NOMO-1 (cell line): Measurements from ENCODE around the gene PTPRN2.
"Not testable (repeated sequence)": the region's sequence is repeated elsewhere in the genome, so short reads cannot be mapped to it uniquely, and the experiment has no call there.

Source experiments
- DNase-seq, 2 experiments: peaks; one replicate each; lab custom pipeline; 2025; ENCODE audit not compliant: unreplicated experiment in 2 of 2; lab: John Stamatoyannopoulos, UW

The PTPRN2 gene

DNA sequence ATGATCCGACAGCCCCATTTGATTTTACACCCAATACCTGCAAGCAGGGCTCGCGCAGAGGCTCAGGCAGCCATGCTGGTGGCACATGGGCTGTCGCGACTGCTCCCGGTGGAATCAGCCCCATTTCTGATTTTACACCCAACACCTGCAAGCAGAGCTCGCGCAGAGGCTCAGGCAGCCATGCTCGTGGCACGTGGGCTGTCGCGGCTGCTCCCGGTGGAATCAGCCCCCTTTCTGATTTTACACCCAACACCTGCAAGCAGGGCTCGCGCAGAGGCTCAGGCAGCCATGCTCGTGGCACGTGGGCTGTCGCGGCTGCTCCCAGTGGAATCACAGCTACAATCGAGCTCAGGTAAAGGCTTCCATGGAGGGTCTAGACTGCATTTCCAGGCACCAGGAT lies 244.1 kb downstream of the PTPRN2 start:
- no peak for DNase-seq

DNA sequence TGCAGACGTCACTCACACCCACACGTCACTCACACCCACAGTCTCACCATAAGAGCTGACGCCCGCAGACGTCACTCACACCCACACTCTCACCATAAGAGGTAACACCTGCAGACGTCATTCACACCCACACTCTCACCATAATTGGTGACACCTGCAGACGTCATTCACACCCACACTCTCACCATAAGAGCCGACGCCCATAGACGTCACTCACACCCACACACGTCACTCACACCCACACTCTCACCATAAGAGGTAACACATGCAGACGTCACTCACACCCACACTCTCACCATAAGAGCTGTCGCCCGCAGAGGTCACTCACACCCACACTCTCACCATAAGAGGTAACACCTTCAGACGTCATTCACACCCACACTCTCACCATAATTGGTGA lies 246.5 kb downstream of the PTPRN2 start:
- not testable (repeated sequence) for DNase-seq

DNA sequence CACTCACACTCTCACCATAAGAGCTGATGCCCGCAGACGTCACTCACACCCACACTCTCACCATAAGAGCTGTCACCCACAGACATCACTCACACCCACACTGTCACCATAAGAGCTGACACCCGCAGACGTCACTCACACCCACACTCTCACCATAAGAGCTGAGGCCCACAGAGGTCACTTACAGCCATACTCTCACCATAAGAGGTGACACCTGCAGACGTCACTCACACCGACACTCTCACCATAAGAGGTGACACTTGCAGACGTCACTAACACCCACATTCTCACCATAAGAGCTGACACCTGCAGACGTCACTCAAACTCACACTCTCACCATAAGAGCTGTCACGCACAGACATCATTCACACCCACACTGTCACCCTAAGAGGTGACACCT lies 250.7 kb downstream of the PTPRN2 start:
- not testable (repeated sequence) for DNase-seq

DNA sequence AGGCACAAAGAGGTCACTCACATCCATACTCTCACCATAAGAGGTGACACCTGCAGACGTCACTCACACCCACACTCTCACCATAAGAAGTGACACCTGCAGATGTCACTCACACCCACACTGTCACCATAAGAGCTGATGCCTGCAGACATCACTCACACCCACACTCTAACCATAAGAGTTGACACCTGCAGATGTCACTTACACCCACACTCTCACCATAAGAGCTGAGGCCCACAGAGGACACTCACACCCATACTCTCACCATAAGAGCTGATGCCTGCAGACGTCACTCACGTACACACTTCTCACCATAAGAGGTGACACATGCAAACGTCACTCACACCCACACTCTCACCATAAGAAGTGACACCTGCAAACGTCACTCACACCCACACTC lies 255.1 kb downstream of the PTPRN2 start:
- DNase-seq = not testable (repeated sequence)

DNA sequence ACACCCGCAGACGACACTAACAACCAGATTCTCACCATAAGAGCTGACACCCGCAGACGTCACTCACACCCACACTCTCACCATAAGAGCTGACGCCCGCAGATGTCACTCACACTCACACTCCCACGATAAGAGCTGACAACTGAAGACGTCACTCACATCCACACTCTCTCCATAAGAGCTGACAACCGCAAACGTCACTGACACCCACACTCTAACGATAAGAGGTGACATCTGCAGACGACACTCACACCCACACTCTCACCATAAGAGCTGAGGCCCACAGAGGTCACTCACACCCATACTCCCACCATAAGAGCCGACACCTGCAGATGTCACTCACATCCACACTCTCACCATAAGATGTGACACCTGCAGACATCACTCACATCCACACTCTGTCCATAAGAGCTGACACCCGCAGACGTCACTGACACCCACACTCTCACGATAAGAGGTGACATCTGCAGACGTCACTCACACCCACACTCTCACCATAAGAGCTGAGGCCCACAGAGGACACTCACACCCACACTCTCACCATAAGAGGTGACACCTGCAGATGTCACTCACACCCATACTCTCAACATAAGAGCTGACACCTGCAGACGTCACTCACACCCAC lies 255.7 kb downstream of the PTPRN2 start:
- not testable (repeated sequence) for DNase-seq

DNA sequence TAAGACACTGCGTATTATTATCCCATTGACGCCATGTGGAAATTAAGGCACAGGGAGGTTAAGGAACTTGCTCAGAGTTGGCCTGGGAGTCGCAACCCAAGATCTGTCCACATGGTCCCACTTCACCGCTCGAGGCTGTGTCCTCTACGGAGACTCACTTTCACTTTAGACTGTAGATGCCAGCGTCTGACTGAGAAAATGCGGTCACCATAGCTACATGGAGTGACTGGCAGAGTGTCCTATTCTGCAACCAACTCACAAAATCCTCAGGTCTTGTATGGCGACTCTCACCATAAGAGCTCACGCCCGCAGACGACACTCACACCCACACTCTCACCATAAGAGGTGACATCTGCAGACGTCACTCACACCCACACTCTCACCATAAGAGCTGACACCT lies 257.9 kb downstream of the PTPRN2 start:
- no peak for DNase-seq

DNA sequence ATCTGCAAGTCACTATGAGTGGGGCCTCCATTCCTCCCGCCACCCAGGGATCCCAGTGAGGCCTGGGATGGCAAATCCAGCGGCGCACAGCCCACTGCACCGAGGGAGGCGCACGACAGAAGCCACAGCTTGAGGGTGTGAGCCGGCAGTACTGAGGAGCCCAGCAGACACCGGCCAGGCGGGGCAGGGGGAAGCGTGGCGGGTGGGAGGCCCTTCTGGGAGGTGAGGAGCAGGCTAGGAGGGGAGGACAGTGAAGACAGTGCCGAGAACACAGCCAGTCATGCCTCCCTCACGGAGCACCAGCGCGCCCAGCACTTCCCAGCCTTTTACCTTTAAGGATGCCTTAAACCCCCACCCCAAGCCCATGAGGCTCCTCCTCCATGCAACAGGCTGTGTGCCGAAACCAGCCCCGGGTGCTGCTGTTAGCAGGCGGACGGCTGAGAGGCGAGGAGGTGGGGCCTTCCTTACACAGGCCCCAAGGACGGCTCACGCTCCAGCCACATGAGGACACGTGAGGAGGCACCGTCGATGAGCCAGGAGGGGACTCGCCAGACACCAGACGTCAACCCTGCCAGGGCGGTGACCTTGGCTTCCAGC lies 258.5 kb downstream of the PTPRN2 start:
- DNase-seq = no peak

DNA sequence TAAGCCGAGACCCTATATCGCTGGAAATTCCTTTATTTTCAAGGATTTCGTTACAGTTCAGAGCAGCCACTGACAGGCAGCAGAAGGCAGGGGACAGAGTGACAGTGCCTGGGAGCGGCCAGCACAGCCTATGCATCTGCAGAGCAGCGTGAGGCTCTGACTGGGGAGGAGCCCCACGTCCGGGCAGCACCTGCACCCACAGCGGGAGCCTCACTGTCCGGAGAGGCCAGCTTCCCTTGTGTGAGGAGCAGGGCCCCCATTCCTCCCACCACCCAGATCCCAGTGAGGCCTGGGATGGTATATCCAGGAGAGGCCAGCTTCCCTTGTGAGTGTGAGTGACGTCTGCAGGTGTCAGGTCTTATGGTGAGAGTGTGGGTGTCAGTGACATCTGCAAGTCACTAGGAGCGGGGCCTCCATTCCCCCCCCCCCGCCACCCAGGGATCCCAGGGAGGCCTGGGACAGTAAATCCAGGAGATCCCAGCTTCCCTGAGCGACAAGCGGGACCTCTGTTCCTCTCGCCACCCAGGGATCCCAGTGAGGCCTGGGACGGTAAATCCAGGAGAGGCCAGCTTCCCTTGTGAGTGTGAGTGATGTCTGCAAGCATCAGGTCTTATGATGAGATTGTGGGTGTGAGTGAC lies 259.1 kb downstream of the PTPRN2 start:
- no peak for DNase-seq

DNA sequence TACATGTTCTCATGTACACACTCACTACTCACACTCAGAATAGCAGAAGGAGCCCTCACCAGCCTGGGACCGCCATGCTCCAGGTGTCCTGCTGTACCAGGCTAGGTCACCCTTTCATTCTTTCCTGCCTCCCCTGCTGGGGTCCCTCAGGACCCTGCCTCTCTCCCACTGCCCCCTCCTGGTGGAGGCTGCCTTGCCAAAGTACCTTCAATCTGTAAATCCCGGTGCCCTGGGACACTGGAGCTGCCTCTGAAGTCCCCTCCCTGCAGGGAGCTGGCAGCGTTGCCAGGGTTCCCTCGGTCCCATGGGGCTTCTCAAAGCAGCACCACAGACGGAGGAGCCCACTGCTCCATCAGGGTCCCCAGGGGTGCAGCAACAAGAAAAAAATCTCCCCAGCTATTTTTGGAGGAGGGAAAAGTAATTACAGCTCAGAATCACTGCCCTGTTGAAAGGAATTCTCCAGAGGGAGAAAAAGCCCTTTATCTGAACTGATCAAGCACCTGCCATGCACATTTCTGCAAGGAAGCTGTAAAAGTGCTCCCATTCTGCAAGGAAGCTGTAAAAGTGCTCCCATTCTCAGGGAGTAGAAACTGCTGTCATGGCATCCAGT lies 259.9 kb downstream of the PTPRN2 start:
- DNase-seq = no peak

DNA sequence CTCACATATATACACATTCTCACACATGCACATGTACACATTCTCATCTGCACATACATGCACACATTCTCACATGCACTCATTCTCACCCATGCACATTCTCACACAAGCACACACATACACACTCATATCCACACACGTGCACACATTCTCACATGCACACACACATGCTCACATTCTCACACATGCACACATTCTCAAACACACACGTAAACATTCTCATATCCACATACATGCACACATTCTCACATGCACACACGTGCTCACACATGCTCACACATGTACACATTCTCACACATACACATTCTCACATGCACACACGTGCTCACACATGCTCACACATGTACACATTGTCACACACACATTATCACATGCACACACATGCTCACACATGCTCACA lies 260.6 kb downstream of the PTPRN2 start:
- DNase-seq = no peak

DNA sequence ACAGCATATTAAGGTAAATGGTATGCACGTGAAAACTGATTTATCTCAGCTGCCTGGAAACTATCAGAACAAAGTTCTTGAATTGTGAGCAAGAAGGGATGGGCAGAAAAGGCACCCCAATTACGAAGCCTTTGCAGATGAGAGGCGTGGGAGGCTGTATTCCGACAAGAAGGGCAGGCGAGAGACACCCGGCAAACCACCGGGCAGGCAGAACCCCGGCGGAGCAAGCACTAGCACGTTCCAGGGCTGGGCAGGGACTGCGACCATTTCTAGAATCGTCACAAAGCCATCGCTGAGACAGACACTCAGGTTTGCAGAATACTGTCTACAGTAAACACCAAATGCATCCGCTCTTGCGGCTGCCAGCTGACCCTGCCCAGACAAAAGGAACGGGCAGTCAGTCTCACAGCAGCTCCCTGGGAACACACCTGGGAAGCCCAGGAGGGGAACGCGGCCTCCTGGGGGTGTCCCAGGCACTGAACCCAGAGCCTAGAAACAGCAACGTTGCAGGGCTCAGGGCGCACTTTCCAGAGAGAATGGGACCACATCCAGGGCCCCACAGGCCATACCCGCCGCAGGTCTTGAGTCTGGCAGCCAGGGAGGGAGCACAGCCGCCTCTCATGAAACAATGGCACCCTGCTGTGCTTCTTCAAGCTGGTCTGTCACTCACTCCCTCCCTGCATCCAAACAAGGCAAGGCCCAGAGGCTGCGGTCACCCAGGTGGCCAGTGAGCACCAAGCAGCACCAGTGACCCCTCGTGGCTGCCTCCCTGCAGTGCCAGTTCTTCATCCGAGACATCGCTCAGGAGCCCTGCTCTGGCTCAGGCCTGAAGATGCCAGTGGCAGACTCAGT lies 261.9 kb downstream of the PTPRN2 start:
- DNase-seq = no peak

DNA sequence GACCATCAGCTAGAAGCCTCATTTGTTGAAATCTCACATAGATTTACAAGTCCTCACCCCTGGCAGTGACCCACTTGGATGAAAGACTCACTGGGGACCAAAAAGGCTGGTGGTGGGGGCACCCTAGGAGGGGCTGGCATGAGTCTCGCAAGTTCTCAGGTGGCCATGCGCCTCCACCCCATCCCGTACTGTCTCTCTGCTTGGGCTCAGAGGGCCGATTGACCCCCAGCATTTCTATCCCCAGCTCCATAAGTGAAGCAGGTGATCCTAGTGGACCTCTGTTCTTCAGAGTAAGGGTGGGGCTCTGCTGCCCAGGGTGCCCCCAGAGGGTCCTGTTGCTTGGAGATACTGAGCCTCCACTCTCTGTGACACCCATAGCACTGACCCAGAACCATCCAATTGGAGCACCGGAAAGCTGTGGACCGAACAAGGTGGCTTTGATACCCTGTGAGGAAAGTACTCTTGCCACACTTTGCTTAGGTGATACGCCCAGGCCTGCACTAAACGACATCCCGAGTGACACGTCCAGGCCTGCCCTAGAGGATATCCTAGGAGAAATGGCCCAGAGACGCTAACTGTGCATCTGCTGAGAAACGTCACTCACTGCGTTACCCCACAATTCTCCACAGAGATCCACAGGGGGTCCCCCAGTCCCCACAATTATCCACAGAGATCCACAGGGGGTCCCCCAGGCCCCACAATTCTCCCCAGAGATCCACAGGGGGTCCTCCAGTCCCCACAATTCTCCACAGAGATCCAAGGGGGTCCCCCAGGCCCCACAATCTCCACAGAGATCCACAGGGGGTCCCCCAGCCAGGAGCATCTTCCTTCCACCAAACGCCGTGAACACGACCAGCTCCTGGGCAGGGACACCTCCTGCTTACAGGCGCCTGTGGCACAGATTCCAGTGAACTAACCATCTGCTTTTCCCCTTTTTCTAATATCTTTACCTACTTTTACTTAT lies 262.9 kb downstream of the PTPRN2 start:
- DNase-seq = no peak

DNA sequence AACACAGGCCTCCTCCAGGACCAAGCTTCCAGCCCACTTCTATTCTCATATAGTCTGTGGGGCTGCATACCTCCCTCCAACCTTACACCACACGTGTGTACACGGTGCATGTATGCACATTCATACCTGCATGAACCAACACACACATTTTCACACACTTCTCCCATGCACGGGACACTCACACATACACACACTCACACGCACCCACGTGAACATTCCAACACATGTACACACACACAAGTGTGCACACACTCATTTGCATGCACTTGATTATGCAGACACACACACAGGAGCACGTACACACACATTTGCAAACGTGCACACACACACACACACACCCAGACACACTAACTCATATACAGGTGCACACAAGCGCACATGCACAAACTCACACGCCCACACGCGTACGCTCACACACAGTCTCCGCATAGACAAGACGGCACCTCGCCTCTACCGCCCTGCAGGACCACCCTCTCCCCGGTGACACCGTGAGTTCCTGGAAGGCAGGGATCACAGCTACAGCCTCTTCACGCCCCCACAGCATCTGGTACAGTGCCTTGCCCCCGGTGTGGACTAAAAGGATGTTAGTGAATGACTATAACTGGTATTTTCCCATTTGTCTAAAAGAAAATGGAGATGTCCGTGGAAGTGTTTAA lies 263.8 kb downstream of the PTPRN2 start:
- DNase-seq = no peak

DNA sequence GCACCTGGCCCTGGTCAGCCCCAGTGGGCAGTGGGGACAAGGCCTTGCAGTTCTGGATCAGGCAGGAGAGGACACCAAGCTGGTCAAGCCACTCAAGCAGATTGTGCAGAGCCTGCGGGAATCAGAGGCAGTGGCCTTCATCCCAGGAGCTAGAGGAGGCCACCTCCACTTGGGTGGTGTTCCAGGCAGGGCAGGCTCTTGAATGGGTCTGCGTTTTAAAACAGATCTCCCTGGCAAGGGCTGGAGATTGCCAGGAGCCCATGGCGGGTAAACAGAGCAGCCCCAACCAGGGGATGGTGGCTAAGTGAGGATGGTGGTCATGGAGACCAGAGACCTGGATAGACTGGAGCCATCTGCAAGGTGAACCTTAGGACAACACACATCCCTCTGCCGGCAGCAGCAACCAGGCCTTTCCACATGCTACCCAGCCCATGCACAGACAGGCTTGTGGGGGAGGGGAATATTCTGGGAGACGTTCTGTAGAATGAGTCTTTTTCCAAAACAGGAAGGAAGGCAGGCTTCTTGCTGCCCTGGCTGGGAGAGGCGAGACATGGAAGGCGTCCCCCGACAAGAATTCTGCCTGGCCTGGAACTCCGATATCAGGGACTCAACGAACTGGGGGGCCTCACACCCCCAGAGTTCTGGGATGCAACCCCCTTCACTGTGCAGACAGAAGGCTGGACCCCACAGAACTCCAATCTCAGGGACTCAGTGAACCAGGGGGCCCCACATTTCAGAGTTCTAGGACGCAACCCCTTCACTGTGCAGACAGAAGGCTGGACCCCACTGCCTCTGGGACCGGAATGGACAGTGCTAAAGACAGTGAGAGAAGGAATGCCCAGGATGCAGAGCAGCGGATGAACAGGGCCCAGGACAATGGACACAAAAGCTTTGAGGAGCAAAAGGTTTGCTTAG lies 264.8 kb downstream of the PTPRN2 start:
- no peak for DNase-seq

DNA sequence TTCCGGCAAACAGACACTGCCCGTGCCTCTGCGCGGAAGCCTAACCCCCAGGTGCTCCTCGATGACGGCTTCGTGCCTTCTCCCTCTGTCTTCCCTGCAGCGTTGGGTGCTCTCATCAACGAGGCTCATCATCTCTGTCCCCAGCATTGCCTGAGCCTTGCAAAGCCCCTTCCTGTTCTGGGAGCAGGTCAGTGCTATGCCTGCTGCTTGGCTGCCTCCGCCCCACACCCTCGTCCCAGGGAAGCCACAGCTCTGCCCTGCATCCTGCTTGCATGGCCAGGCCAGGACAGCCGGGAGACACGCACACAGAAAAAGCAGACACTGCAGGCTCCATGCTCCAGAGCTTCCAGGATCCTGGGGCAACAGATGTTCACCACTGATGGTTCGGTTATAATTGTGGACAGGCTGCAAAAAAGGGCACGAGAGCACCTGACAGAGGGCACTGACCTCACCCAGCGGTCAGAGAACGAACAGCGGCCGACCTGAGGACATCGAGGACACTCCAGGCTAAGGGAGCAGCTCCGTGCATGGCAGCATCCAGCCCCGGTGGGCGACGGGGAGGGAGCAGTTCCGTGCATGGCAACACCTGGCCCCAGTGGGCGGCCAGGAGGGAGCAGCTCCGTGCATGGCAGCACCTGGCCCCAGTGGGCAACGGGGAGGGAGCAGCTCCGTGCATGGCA lies 265.5 kb downstream of the PTPRN2 start:
- DNase-seq = no peak

DNA sequence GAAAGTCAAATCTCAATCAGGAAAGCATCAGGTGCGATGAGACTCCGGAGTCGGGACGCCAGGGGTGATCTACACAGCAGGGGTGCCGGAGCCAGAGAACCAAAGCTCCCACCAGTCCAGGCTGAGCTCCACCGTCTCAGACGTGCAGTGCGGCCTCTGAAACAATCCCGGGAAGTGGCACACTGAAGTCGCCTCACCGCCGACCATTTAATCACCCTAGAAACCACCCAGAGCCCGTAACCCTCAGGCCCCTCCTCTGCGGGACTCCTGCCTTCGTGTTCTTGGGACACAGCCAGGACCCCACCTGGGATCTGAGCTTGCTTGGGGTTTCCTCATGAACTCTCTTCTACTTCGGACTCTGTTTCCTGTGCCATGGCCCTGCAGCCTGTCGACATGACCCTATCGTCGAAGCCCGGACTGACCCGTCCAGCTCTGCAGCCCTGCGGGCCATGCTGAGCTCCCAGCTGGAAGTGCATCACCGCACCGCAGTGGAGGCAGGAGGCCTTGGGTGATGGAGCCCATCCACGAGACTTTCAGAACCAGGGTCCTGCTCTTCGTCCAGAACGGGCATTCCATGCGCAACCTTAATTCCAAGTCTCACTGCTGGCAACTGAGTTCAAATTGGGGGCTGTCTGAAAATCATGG lies 266.4 kb downstream of the PTPRN2 start:
- DNase-seq = no peak

DNA sequence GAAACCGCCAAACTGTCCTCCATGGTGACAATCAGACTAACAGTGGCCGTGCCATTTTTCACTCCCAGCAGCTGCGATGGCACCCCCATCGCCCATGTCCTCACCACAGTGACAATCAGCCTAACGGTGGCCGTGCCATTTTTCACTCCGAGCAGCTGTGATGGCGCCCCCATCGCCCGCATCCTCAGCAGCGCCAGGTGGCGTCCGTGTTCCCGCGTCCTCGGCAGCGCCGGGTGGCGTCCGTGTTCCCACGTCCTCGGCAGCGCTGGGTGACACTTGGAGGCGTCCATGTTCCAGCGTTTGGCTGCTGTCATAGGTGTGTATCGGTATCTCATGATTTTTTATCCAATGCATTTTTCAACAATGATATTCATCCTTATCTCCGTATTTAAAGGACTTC lies 267.3 kb downstream of the PTPRN2 start:
- no peak for DNase-seq
